OCI-LY3 (cell line): ENCODE measurements around the gene CTCFL.

Source experiments
- H2AFZ ChIP-seq: fragments of 200-600, 300-600 bp; shearing (Covaris generic); 2 replicates; pipeline ENCODE4 v1.6.0; 2014; ENCODE audit warnings: antibody characterized with exemption, low read depth, low read length
- H3K27ac ChIP-seq: fragments of 200-600, 300-600 bp; sonication (generic); 2 replicates; pipeline ENCODE4 v1.5.1; 2014; ENCODE audit warnings: mild to moderate bottlenecking, low read length, moderate library complexity, mixed read lengths
- H3K27me3 ChIP-seq: fragments of 200-600, 300-600 bp; sonication (generic); 2 replicates; pipeline ENCODE4 v1.6.1; 2014; ENCODE audit warnings: low read depth, low read length, mixed read lengths
- H3K36me3 ChIP-seq: fragments of 200-600, 300-600 bp; sonication (generic); replicated peaks from 2 replicates; pipeline ENCODE3; 2014; ENCODE audit warnings: low read depth, low read length, mixed read lengths
- H3K4me1 ChIP-seq: fragments of 300-600, 200-600 bp; sonication (generic); 2 replicates; pipeline ENCODE4 v1.6.1; 2014; ENCODE audit warnings: low read length, mixed read lengths
- H3K4me2 ChIP-seq: fragments of 200-600, 300-600 bp; sonication (generic); 2 replicates; pipeline ENCODE4 v1.6.1; 2014; ENCODE audit warnings: low read length, mixed read lengths
- H3K4me3 ChIP-seq: fragments of 300-600, 200-600 bp; sonication (generic); 2 replicates; pipeline ENCODE4 v1.5.1; 2014; ENCODE audit warnings: antibody characterized with exemption, mild to moderate bottlenecking, low read length, moderate library complexity
- H3K79me2 ChIP-seq: fragments of 300-600, 200-600 bp; shearing (Covaris generic); 2 replicates; pipeline ENCODE4 v1.6.1; 2014; ENCODE audit warnings: mild to moderate bottlenecking, low read length, mixed read lengths
- H3K9ac ChIP-seq: fragments of 300-600, 200-600 bp; shearing (Covaris generic); 2 replicates; pipeline ENCODE4 v1.6.0; 2014; ENCODE audit warnings: mild to moderate bottlenecking, low read length, moderate library complexity
- H3K9me3 ChIP-seq: fragments of 200-600, 300-600 bp; shearing (Covaris generic); 2 replicates; pipeline ENCODE4 v1.6.1; 2014; ENCODE audit warnings: low read length, mixed read lengths; ENCODE audit not compliant: insufficient read depth
- H4K20me1 ChIP-seq: fragments of 200-600, 300-600 bp; sonication (generic); 2 replicates; pipeline ENCODE4 v1.6.1; 2016; ENCODE audit warnings: low read length, mixed read lengths; ENCODE audit not compliant: insufficient read depth
- EZH2phosphoT487 ChIP-seq: fragments of 200-600 bp; shearing (Covaris generic); IDR thresholded peaks from 2 replicates; pipeline ENCODE4 v1.6.1; 2018; ENCODE audit warnings: antibody characterized with exemption, mixed run types, low read depth
- TF ChIP-seq, protein P1 (sequence below): fragments of 200-600, 300-600 bp; sonication (generic); IDR thresholded peaks from 2 replicates; pipeline ENCODE4 v1.5.1; 2014; ENCODE audit warnings: antibody characterized with exemption, low read length, low read depth

CTCFL gene

DNA sequence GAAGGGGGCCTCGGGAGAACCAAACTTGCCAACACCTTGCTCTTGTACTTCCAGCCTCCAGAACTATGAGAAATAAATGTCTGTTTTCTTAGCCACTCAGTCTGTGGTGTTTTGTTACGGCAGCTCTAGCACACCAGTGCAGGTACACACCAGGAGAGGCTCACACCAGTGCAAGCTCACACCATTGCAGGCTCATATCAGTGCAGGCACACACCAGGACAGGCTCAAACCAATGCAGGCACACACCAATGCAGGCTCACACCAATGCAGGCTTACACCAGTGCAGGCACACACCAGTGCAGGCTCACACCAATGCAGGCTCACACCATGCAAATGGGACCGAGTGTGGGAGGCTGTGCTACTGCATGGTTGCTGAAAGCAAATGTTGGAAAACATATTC, 4.9 kb upstream of the CTCFL start:
- Histone ChIP-seq H3K4me3 (no peak overlapping the region), H3K27me3 (peaks cover 53% of the 10 kb centered on the region), H3K9ac (no peak overlapping the region), H2AFZ (no peak overlapping the region), H3K4me2 (no peak overlapping the region), H3K9me3 (no peaks in the 10 kb centered on the region), H3K36me3 (no peaks in the 10 kb centered on the region), H3K4me1 (no peaks in the 10 kb centered on the region), H3K79me2 (no peaks in the 10 kb centered on the region), H4K20me1 (no peaks in the 10 kb centered on the region), H3K27ac (no peak overlapping the region)
- no peak for TF ChIP-seq EZH2phosphoT487
- TF ChIP-seq, protein P1, sequence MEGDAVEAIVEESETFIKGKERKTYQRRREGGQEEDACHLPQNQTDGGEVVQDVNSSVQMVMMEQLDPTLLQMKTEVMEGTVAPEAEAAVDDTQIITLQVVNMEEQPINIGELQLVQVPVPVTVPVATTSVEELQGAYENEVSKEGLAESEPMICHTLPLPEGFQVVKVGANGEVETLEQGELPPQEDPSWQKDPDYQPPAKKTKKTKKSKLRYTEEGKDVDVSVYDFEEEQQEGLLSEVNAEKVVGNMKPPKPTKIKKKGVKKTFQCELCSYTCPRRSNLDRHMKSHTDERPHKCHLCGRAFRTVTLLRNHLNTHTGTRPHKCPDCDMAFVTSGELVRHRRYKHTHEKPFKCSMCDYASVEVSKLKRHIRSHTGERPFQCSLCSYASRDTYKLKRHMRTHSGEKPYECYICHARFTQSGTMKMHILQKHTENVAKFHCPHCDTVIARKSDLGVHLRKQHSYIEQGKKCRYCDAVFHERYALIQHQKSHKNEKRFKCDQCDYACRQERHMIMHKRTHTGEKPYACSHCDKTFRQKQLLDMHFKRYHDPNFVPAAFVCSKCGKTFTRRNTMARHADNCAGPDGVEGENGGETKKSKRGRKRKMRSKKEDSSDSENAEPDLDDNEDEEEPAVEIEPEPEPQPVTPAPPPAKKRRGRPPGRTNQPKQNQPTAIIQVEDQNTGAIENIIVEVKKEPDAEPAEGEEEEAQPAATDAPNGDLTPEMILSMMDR = no peak

GRCh38 chr20:57529160-57529585, 4.2 kb upstream of the CTCFL start:
- no peaks in the 10 kb centered on the region for H3K36me3 ChIP-seq
- H3K4me1 ChIP-seq = no peaks in the 10 kb centered on the region
- H3K4me2 ChIP-seq = no peak overlapping the region
- no peak overlapping the region for H3K4me3 ChIP-seq
- H3K9me3 ChIP-seq = no peaks in the 10 kb centered on the region
- TF ChIP-seq, protein P1 = no peak
- no peak for TF ChIP-seq EZH2phosphoT487
- no peaks in the 10 kb centered on the region for H4K20me1 ChIP-seq
- H3K79me2 ChIP-seq = no peaks in the 10 kb centered on the region
- H3K27ac ChIP-seq = no peak overlapping the region
- no peak overlapping the region for H2AFZ ChIP-seq
- peaks cover 50% of the 10 kb centered on the region for H3K27me3 ChIP-seq
- H3K9ac ChIP-seq = no peak overlapping the region

DNA sequence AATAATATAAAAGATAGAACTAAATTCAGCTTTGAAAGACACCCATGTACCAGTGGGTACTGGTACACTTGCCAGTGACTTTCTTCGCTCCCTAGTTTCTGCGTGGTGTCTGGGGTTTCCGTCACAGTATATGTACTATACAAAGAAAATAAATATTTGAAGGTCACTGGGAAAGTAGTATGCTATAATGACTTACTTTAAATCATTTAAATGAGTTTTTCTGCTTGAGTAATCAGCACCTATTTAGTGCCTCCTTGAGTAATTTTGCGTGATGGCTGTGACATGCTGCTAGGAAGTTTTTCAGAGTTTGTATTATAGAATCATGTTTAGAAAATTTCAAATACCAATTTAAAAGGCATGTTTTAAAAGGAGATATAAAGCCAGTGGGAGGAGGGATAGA, 3.2 kb upstream of the CTCFL start:
- Histone ChIP-seq H3K9ac (no peak overlapping the region), H3K36me3 (no peaks in the 10 kb centered on the region), H3K4me1 (no peaks in the 10 kb centered on the region), H3K4me2 (no peak overlapping the region), H4K20me1 (no peaks in the 10 kb centered on the region), H3K79me2 (no peaks in the 10 kb centered on the region), H3K27ac (no peak overlapping the region), H3K4me3 (no peak overlapping the region), H3K27me3 (peaks cover 40% of the 10 kb centered on the region), H2AFZ (no peak overlapping the region), H3K9me3 (no peaks in the 10 kb centered on the region)
- TF ChIP-seq, protein P1 = no peak
- TF ChIP-seq EZH2phosphoT487 = no peak

- Histone ChIP-seq H3K36me3 (no peaks in the 10 kb centered on the region), H3K4me2 (no peak overlapping the region), H4K20me1 (no peaks in the 10 kb centered on the region)
Measured at GRCh38 chr20:57527728-57528127, 2.8 kb upstream of the CTCFL start.

More at GRCh38 chr20:57527728-57528127, 2.8 kb upstream of the CTCFL start:
- no peak overlapping the region for H2AFZ ChIP-seq
- H3K4me1 ChIP-seq = peaks cover 2% of the 10 kb centered on the region; the same call in 1 of the 2 replicates
- peaks cover 36% of the 10 kb centered on the region for H3K27me3 ChIP-seq
- no peak overlapping the region for H3K4me3 ChIP-seq
- H3K27ac ChIP-seq = no peak overlapping the region
- no peak overlapping the region for H3K9ac ChIP-seq
- TF ChIP-seq, protein P1 = no peak
- TF ChIP-seq EZH2phosphoT487 = no peak
- H3K79me2 ChIP-seq = no peaks in the 10 kb centered on the region
- H3K9me3 ChIP-seq = no peaks in the 10 kb centered on the region
